NCI-H510A treated with DMSO at 0.1 percent for 48 hours (cell line): ENCODE data around the gene DDR1.
"Not testable (repeated sequence)": the region's sequence is repeated elsewhere in the genome, so short reads cannot be mapped to it uniquely, and the experiment has no call there.

Experiments used
- DNase-seq: peaks from one replicate; lab custom pipeline; 2025; lab: John Stamatoyannopoulos, UW

DDR1 gene

DNA sequence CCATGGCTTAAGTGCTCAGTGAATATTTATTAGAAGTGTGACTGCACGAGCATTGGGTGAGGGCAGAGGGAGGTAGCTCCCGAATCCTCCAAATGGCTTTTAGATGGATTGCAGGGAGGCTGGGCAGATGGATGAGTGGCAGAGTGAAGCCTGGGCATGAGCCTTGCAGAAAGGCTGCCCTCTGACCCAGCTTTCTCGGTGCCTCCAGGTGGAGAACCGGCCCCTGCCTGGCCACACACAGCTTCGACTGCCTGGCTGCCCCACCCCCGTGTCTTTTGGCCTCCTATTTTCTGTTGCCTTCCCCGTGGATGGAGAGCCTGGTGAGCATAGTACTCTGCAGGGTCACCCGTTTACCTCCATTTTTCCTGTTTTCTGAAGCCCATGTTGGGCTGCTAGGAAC is 33.2 kb downstream of the DDR1 start:
- DNase-seq: no peak

DNA sequence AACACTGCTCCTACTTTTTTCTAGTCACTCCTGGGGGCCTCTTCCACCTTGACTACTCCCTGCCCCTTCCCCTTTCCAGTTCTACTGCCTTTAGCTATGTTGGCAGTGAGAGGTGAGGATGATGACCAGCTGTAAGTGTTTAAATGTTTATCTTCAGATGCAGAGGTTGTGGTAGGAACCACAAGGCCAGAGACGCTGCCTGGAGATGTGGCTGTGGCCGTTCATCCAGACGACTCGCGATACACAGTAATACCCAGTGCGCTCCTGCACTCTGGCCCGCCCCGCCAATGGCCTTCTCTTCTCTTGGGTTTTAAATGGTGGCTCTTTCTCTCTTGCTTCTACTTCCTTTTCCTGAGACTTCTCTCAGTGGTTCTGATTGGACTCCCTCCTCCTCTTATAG is 34.4 kb downstream of the DDR1 start:
- DNase-seq: no peak

DNA sequence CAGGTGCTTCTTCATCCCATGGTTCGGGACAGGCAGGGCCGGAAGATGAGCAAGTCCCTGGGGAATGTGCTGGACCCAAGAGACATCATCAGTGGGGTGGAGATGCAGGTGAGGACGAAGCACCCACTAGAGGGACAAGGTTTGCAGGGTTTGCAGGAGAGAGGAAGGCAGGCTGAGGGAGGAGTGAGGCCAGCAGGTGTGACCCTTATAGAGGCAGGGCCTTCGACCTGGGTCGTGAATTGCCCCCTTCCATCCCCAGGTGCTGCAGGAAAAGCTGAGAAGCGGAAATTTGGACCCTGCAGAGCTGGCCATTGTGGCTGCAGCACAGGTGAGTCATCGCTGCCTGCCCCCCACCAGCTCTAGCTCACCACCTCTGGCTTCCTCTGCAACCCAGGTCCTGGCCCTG is 38.1 kb downstream of the DDR1 start:
- no peak for DNase-seq

DNA sequence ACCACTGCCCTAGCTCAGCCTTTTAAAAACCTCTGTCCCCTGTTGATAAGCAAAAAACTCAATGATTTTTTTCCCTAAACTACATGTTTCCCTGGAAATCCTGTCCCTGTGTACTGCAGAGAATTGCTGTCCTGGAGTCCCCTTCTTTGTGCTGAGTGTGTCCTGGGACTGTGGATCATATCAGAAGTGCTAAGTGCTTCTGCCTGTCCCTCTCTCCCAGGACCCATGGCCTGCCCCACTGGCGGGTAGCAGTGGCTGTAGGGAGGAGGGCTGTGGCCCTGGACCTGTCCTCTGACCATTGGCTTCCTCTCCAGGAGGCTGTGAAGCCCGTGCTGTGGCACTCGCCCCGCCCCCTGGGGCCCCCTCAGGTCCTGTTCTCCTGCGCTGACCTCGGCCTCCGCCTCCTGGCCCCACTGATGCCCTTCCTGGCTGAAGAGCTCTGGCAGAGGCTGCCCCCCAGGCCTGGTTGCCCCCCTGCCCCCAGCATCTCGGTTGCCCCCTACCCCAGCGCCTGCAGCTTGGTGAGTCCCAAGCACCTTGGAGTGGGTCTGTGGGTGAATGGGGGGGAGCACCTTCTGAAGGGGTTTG is 39.8 kb downstream of the DDR1 start:
- DNase-seq: not testable (repeated sequence)

DNA sequence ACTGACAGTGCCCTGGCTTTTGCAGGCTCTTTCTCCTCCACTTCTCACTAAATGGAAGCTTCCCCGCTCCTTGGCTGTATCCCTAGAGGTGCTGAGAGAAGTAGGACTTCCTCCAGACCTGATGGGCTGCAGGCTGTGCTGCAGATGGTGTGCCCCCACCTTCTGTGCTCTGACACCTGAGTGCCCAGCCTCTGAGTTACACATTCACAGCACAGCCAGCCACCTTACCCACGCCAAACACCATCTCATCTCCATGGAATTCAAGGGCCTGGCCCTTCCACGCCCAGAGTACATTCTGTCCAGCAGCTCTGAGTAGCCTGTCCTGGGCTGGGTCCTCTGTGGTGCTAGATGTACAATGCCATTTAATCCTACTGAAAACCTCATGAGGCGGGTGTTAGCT is 42.3 kb downstream of the DDR1 start:
- no peak for DNase-seq

DNA sequence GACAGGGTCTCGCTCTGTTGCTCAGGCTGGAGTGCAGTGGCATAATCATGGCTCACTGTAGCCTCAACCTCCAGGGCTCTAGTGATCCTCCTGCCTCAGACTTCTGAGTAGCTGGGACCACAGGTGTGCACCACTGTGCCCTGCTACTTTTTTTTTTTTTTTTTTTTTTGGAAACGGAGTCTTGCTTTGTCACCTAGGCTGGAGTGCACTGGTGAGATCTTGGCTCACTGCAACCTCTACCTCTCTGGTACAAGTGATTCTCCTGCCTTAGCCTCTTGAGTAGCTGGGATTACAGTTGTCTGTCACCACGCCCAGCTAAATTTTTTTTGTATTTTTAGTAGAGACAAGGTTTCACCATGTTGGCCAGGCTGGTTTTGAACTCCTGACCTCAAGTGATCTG is 42.8 kb downstream of the DDR1 start:
- not testable (repeated sequence) for DNase-seq

DNA sequence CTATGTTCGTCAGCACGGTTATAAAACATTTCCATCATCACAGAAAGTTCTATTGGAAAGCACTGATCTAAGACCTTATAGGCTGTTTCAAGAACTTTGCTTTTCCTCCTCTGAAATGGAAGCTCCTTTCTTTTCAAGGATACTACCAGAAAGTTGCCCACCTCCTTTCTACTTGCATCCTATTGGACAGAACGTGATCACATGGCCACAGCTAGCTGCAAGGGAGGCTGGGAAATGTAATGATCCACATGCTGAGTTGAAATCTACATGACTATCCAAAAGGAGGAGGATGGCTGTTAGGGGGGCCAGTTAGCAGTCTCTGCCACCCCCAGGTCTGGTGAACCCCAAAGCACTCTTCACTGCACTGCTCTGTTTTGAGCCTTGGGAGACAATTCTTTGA is 44.4 kb downstream of the DDR1 start:
- no peak for DNase-seq

DNA sequence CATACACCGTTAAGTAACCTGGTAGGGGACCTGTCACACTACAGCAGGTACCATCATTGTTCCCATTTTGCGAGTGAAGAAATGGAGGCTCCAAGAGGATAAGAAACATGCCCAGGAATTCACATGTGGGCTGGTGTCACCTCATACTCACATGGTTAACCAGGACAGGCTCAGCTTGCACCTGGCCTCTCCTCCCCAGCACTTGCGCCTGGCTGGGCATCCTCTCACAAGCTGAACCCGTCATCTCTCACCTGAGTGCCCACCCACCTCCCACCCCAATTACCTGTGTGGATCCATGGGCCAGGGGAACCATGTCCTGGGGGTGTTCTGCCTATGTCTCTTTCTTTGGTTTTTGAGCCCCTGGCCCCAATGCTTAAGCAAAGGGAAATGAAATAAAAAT is 46.2 kb downstream of the DDR1 start:
- no peak for DNase-seq

DNA sequence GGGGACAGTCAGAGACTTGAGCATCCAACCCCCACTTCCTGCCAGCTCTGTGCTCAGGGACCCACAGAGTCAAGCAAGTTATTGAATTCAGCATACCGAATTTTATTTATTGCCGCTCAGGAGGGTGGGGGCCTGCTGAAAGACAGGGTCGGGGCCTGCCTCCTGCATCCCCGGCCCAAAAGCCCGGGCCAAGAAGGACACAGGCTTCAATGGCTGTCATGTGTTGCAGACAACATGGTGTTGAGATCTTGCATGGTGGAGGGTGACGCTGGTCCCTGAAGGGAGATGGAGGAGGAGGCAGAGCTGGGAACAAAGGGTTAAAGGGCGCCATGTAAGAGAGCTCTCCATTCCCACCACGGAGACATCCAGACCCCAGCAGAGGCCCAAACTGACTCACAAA is 47.0 kb downstream of the DDR1 start:
- no peak for DNase-seq

DNA sequence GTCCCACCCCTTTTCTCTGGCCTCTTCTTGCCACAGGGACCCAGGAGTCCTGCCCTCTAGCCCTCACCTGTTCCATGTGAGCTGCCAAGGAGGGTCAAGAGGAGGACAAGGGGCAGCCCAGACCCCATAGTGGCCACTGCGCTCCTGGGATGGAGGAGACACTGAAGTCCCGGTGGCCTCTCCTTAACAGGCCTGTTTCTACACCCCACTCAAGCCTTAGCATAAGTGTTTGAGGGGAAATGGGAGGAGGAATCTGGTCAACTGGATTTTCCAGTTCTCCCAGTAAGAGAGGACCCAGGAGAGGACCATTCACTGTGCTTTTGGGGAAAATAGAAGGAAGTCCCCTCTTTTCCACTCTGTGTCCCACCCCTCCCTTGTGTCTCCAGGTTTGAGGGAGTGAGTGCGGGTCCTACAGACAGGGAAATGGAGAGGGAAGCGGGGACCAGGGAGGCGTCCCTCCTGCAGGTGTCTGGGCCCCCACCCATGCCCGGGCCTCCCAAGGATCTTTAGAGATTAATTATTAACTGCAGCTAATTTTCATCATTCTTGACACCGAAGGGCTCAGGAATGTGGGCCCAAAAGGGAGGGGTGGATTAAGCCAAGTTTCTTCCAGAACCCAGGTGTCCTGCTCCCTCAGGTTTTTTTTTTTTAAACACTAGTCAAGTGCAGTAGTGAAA is 47.8 kb downstream of the DDR1 start, which contains the start of gene SFTA2:
Gene SFTA2 (minus strand): TSS at position 202 of the 677 bp plus-strand sequence. CDS start 74 bp downstream, at position 128.
- DNase-seq: no peak

DNA sequence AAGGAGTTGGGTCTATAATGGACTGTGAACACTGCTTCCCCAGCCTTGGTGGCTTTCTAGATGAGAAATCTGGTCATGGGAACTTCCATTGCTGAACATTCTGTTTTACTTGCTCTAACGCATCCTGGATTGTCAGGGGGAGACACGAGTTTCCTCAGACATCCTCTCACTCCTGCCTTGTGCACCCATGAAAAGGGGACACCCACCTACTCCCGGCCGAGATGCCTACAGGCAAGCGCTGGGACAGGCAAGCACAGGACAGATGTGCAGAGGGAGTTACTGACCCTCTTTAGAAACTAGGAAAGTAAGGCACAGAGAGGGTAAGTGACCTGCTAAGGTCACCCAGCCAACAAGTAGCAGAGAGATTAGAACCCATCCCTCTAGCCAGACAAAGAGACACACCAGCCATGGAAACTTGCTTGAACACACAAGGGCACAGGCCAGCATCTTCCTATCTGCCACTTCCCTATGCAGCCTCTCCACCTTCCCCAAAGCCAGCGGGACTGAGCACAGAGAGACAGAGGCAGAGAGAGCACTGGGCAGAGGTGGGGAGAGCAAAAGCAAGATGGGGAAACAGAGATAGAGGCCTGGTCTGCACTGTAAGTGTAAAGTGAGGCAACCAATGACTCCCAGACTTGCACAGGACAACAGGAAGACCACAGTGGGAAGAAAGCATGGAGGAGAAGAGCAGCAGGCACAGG is 48.5 kb downstream of the DDR1 start:
- DNase-seq: no peak

DNA sequence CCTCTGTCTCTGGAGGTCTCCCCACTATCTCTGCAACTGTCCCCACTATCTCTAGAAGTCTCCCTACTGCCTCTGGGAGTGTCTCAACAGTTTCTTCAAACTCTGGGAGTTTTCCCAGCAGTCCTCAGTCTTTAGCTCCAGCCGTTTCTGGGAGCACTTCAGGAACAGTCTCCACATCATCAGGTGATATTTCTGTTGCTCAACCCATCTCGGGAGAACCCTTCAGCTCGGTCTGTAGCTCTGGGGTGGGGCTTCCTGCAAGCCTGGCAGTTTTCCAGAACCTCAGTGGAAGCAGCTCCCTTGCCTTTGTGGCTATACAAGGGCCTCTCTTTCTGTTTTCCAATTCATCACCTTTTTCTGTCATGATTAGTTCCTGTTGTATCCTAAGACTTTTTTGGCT is 50.7 kb downstream of the DDR1 start:
- no peak for DNase-seq

DNA sequence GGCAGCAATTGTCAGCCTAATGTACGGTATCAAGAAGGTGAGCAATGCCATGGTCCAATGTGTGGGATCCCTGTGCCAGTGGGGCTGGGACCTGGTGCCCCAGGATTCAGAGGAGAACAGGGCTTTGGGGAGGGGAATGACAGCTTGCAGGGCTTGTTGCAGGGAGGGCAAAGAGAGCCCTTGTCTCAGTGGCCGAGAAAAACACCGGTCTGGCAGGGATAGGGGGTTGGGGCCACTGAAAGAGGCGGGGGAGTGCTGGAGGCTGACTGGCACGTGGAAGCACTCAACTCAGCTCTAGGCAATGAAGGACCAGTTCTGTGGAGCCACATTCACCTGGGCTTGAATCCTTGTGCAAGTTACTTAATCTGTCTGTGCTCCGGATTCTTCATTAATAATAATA is 52.9 kb downstream of the DDR1 start:
- DNase-seq: no peak

DNA sequence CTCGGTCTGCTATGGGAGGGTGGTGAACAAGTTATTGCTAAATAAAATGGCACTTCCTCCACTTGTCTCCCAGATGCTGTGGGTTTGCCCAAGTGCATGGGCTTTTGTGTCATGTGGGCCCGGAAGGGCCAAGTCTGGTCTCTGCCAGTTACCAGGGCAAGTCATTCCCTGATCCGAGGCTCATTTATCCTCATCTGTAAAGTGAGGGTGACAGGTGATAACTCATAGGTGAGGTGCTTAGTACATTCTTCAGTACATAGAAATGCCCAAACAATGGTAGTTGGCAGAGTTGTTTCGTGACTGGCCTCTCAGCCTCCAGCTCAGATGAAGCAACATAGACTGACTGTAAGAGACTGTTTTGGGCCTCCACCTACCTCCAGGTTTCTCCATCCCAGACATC is 54.4 kb downstream of the DDR1 start:
- no peak for DNase-seq

DNA sequence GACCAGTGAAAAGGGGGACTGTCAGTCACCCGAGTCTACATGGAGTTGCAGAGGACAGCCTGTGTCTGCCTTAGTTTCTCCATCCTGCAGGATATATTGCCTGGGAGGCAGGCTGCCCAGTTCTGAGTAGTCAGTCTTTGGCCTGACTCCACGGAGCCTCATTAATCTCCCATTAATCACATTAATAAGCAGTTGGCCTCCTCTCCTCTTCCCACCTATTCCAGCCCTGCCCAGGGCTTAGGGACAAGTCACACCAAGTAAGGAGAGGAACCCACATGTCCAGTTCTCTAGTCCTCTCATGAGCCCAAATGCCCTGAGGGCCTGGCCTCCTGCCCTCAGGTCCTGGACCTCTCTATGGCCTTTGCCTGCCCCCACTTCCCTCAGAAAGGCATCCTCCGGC is 55.2 kb downstream of the DDR1 start:
- no peak for DNase-seq

DNA sequence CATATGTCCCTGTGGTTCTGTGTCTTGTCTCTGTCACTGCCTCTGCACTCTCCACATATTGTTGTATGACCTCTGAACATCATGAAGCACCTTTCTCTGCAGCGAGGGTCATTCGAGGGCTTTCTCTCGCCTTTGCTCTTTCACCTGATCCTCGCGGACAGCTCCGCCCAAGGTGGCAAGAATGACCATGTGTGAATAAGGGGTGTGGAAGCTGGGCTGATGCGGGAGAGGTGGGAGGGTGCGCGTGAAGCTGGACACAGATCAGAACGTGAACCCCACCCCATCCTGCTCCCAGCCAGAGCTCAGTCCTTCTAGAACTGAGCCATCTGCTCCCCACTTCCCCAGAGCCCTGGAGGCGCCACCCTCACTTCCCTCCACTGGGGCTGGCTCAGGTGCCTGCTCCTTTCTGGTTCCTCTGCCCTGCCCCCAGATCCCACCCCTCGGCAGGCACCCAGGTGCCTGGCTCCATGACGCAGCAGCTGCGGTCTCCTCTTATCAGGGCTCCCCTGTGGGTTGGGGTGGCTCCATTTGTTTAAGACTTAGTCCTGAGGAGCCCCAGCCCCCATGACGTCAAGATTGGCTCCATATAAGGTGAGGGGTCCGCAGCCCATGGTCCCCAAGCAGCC is 56.2 kb downstream of the DDR1 start, which contains the start of gene MUCL3:
Gene MUCL3 (plus strand): TSS at position 613 of the 626 bp plus-strand sequence. CDS start 27 bp downstream, outside the sequence.
- no peak for DNase-seq

DNA sequence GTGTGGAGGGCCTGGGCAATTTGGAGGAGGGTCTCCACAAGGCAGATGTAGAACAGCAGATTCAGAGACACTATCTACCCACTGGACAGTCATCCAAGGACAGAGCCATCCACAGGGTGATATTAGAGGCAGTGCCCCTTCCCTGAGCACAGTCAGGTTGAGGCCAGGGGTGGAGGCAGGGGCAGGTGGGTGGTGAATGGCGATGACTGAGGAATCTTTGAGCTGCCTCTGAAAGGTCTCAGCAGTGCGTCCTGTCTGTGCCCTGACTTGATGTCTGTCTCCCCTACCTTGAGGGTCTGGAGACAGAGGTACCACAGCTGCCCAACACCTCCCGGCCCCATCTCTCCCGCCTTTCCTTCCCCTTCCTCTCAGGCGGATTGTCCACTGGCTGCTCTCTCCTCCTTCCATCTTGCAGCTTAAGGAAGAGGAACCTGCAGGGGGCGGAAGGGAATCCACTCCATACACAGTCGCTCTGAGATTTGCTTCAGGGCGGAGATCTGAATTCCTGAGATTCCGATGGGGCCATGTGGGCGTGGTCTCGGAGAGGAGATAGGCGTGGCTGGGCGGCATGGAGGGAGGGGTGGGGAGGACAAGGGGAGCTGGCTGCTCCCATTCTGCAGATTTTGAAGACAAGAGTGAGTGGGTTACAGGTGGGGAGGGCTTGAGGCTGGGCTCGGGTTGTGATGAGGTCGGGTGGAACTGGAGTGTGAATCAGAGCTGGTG is 58.2 kb downstream of the DDR1 start:
- DNase-seq: no peak

DNA sequence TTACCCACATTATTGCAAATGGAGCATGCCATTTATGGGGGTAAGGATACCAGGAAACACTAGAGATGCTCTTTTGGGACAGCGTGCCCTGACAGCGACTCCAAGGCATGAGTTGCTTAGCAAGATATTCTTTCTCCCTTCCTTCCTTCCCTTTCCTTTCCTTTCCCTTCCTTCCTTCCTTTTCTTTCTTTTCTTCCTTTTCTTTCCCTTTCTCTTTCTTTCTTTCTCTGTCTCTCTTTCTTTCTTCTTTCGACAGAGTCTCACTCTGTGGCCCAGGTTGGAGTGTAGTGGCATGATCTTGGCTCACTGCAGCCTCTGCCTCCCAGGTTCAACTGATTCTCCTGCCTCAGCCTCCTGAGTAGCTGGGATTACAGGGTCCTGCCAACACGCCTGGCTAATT is 59.7 kb downstream of the DDR1 start:
- no peak for DNase-seq

DNA sequence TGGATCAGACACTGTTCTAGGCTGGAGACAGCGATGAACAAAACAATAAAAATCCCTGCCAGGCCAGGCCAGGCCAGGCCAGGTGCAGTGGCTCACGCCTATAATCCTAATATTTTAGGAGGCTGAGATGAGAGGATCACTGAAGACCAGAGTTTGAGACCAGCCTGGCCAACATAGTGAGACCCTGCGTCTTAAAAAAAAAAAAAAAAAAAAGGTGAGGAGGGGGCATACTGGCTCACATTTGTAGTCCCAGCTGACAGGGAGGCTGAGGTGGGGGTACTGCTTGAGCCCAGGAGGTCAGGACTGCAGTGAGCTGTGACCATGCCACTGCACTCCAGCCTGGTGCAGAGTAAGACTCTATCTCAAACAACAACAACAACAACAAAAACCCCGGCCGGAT is 61.0 kb downstream of the DDR1 start:
- DNase-seq: no peak

DNA sequence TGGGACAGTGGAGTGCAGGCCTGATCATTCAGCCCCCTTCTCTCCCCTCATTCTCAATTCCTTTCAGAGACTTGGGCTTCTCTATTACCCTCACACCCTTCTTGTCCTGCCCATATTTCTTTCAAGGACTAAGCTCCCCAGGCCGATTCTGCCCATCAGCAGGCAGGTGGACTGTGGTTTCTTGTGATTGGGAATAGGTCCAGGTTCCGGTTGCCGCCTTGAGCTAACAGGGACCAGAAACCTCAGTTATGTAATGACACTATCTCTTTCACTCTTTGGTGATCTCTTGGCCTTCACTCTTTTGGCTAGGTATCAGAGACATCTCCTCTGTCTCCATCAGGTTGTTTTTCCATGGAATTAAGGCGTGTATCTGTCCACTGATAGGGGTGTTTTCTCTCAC is 62.9 kb downstream of the DDR1 start:
- DNase-seq: no peak

DNA sequence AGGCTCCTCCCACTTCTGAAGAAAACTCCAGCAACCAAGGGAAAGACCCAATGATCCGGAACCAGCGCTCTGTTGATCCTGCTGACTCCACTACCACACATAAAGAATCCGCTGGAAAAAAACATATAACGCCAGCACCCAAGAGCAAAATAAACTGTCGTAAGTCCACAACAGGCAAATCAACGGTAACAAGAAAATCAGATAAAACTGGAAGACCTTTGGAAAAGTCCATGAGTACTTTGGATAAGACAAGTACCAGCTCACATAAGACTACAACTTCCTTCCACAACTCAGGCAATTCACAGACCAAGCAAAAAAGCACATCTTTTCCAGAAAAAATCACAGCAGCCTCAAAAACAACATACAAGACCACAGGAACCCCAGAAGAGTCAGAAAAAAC is 64.5 kb downstream of the DDR1 start:
- no peak for DNase-seq
